ENCODE results near the gene PAXX. TPM values are rescaled to one million over a fixed set of nuclear protein-coding genes. Genes with fewer than 3 reads are reported as not detected.

PAXX gene
- polyA plus RNA-seq, 1 donor from 2014 or later = 276 TPM

DNA sequence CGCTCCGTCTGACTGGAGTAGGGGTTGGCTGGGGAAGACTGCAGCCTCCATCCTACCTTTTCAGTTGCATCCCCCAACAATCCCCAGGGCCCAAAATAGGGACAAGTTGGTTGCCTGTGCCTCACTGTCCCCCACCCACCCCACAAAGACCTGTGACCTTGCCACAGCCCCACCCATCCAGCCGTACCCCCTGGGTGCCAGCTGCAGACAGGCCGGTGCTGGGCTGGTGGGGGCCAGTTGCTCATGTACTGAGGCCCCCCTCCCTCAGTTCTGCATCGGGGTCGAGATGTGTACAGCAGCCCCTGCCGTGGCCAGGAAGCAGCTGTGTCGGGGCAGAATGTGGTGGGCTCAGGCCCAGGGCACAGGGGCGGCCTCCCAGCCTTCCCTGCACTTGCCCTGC lies 9.1 kb upstream of the PAXX start:
- no peaks in the 10 kb centered on the region for H3K9me2 ChIP-seq (ENCODE audit: insufficient read depth, low read length)
- H4K20me1 ChIP-seq (ENCODE audit: insufficient read depth) = no peaks in the 10 kb centered on the region
- H3K27me3 ChIP-seq (ENCODE audit: insufficient read depth, low read depth, low read length) = peaks cover 35% of the 10 kb centered on the region
- H3K4me3 ChIP-seq (ENCODE audit: low read length) = no peak overlapping the region
- no peaks in the 10 kb centered on the region for H3K36me3 ChIP-seq (ENCODE audit: insufficient read depth, low read length)
- H3F3A ChIP-seq (ENCODE audit: insufficient read depth, low read length, poor library complexity, severe bottlenecking) = no peaks in the 10 kb centered on the region
- no peaks in the 10 kb centered on the region for H3K79me2 ChIP-seq (replicated peaks; ENCODE audit: insufficient read depth, low read length)
- no peak overlapping the region for H3K4me2 ChIP-seq (ENCODE audit: low read length)
- H3K27ac ChIP-seq (ENCODE audit: low read length) = no peak overlapping the region
- H3K9me3 ChIP-seq (ENCODE audit: low read length) = no peaks in the 10 kb centered on the region
- H3K9ac ChIP-seq (ENCODE audit: low read length) = no peak overlapping the region
- no peak for TF ChIP-seq MXI1 (conservative IDR thresholded peaks at IDR 0.05; ENCODE audit: poor library complexity, severe bottlenecking)
- no peak for TF ChIP-seq POLR2AphosphoS5 (IDR thresholded peaks at IDR 0.05)
- no peak for TF ChIP-seq TAF1 (IDR thresholded peaks at IDR 0.05; ENCODE audit: low read depth)
- no peak for TF ChIP-seq REST (IDR thresholded peaks at IDR 0.05; ENCODE audit: borderline replicate concordance)
- TF ChIP-seq SMC3 (conservative IDR thresholded peaks at IDR 0.05; ENCODE audit: poor library complexity) = no peak
- no peak for TF ChIP-seq EZH2 (IDR thresholded peaks at IDR 0.05; ENCODE audit: borderline replicate concordance, insufficient read depth, low read length, poor library complexity, severe bottlenecking)
- no peak for TF ChIP-seq RAD21 (conservative IDR thresholded peaks at IDR 0.05)
- TF ChIP-seq EP300 (conservative IDR thresholded peaks at IDR 0.05; ENCODE audit: poor library complexity, severe bottlenecking) = no peak
- TF ChIP-seq, protein P1, sequence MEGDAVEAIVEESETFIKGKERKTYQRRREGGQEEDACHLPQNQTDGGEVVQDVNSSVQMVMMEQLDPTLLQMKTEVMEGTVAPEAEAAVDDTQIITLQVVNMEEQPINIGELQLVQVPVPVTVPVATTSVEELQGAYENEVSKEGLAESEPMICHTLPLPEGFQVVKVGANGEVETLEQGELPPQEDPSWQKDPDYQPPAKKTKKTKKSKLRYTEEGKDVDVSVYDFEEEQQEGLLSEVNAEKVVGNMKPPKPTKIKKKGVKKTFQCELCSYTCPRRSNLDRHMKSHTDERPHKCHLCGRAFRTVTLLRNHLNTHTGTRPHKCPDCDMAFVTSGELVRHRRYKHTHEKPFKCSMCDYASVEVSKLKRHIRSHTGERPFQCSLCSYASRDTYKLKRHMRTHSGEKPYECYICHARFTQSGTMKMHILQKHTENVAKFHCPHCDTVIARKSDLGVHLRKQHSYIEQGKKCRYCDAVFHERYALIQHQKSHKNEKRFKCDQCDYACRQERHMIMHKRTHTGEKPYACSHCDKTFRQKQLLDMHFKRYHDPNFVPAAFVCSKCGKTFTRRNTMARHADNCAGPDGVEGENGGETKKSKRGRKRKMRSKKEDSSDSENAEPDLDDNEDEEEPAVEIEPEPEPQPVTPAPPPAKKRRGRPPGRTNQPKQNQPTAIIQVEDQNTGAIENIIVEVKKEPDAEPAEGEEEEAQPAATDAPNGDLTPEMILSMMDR (IDR thresholded peaks at IDR 0.05; ENCODE audit: poor library complexity, severe bottlenecking) = no peak
- H2AFZ ChIP-seq (ENCODE audit: low read depth, low read length) = no peak overlapping the region

DNA sequence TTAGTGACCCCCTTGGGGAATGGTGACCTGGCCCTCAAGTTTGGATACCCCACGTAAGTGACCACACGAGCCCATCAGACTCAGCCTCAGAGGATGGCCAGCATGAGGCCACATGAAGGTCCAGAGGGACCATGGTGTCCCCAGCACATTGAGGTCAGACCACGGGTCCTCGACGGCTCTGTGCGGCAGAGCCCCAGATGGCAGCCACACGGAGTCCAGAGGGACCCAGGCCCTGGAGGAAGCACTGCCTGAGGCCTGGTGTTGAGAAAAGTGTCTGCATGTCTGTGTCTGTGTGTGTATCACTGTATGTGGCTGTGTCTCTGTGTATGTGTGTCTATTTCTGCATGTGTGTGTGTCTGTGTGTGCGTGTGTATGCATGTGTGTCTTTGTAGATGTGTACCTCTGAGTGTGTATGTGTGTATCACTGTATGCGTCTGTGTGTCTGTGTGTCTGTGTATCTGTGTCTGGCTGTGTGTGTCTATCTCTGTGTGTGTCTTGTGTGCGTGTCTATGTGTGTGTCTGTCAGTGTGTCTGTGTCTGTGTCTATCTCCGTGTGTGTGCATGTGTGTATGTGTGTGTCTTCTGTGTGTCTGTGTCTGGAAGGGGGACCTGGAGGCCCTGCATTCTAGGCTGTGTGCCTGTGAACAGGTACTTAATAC lies 8.4 kb upstream of the PAXX start:
- Histone ChIP-seq H3K9me3 (ENCODE audit: low read length) (no peaks in the 10 kb centered on the region), H3K79me2 (replicated peaks; ENCODE audit: insufficient read depth, low read length) (no peaks in the 10 kb centered on the region), H3K4me2 (ENCODE audit: low read length) (no peak overlapping the region), H3K9ac (ENCODE audit: low read length) (no peak overlapping the region), H2AFZ (ENCODE audit: low read depth, low read length) (no peak overlapping the region), H3F3A (ENCODE audit: insufficient read depth, low read length, poor library complexity, severe bottlenecking) (no peaks in the 10 kb centered on the region), H3K27ac (ENCODE audit: low read length) (no peak overlapping the region), H3K4me3 (ENCODE audit: low read length) (no peak overlapping the region), H3K27me3 (ENCODE audit: insufficient read depth, low read depth, low read length) (peaks cover 35% of the 10 kb centered on the region), H3K36me3 (ENCODE audit: insufficient read depth, low read length) (no peaks in the 10 kb centered on the region), H4K20me1 (ENCODE audit: insufficient read depth) (no peaks in the 10 kb centered on the region), H3K9me2 (ENCODE audit: insufficient read depth, low read length) (no peaks in the 10 kb centered on the region)
- TF ChIP-seq RAD21 (conservative IDR thresholded peaks at IDR 0.05) (no peak), EP300 (conservative IDR thresholded peaks at IDR 0.05; ENCODE audit: poor library complexity, severe bottlenecking) (no peak), POLR2AphosphoS5 (IDR thresholded peaks at IDR 0.05) (no peak), SMC3 (conservative IDR thresholded peaks at IDR 0.05; ENCODE audit: poor library complexity) (no peak), REST (IDR thresholded peaks at IDR 0.05; ENCODE audit: borderline replicate concordance) (no peak), MXI1 (conservative IDR thresholded peaks at IDR 0.05; ENCODE audit: poor library complexity, severe bottlenecking) (no peak), TAF1 (IDR thresholded peaks at IDR 0.05; ENCODE audit: low read depth) (no peak), EZH2 (IDR thresholded peaks at IDR 0.05; ENCODE audit: borderline replicate concordance, insufficient read depth, low read length, poor library complexity, severe bottlenecking) (no peak)
- TF ChIP-seq, protein P1 (IDR thresholded peaks at IDR 0.05; ENCODE audit: poor library complexity, severe bottlenecking) = no peak

Data from neural cell (in vitro differentiated cells).